Activated CD4-positive, CD25-positive, alpha-beta regulatory T cell treated with anti-CD3 and anti-CD28 coated beads, Interleukin-2, amount 50 U/mL, for 16 hours (primary cell): ENCODE data around the gene DNALI1.
A peak's percentile ranks its signal among the peaks of the same experiment; 100 is the strongest.
"Not testable (repeated sequence)": the region's sequence is repeated elsewhere in the genome, so short reads cannot be mapped to it uniquely, and the experiment has no call there.

Experiments used
- DNase-seq: peaks from one replicate; pipeline ENCODE4 v3.0.0-alpha.2; 2020; ENCODE audit warnings: low read depth, low spot score

The DNALI1 gene

GRCh38 chr1:37556712-37557196, at the start of gene DNALI1:
DNALI1 (plus strand) TSS chr1:37556940; CDS start chr1:37556995, 55 bp downstream.
- no peak for DNase-seq

- no peak for DNase-seq
Measured at GRCh38 chr1:37509181-37509580, 47.6 kb upstream of the DNALI1 start.

- DNase-seq, result peak; percentile 31
Measured at GRCh38 chr1:37513795-37514349, 42.9 kb upstream of the DNALI1 start.

- peak; percentile 65 for DNase-seq
Measured at GRCh38 chr1:37514350-37515184, 42.2 kb upstream of the DNALI1 start, which contains the start of gene MEAF6. MEAF6 (minus strand) TSS chr1:37514766; CDS start chr1:37514746, 20 bp downstream.

- no peak for DNase-seq
Measured at GRCh38 chr1:37515185-37516034, 41.3 kb upstream of the DNALI1 start.

GRCh38 chr1:37517569-37517968, 39.2 kb upstream of the DNALI1 start:
- no peak for DNase-seq

GRCh38 chr1:37518241-37518640, 38.5 kb upstream of the DNALI1 start:
- not testable (repeated sequence) for DNase-seq

GRCh38 chr1:37518929-37519328, 37.8 kb upstream of the DNALI1 start:
- DNase-seq, result peak; percentile 1

GRCh38 chr1:37519613-37520012, 37.1 kb upstream of the DNALI1 start:
- no peak for DNase-seq

GRCh38 chr1:37529888-37530287, 26.9 kb upstream of the DNALI1 start:
- not testable (repeated sequence) for DNase-seq

- not testable (repeated sequence) for DNase-seq
Measured at GRCh38 chr1:37532418-37533156, 24.2 kb upstream of the DNALI1 start.

GRCh38 chr1:37533317-37534093, 23.2 kb upstream of the DNALI1 start:
- DNase-seq, result no peak

- no peak for DNase-seq
Measured at GRCh38 chr1:37537378-37537777, 19.4 kb upstream of the DNALI1 start.

- not testable (repeated sequence) for DNase-seq
Measured at GRCh38 chr1:37539154-37539553, 17.6 kb upstream of the DNALI1 start.

- no peak for DNase-seq
Measured at GRCh38 chr1:37540036-37540785, 16.5 kb upstream of the DNALI1 start.

- DNase-seq, result no peak
Measured at GRCh38 chr1:37544530-37544929, 12.2 kb upstream of the DNALI1 start.

GRCh38 chr1:37545019-37545418, 11.7 kb upstream of the DNALI1 start:
- DNase-seq, result no peak

GRCh38 chr1:37549341-37549740, 7.4 kb upstream of the DNALI1 start:
- no peak for DNase-seq

- no peak for DNase-seq
Measured at GRCh38 chr1:37553598-37553926, 3.2 kb upstream of the DNALI1 start.
